Karpas-422 (cell line): ENCODE results near the gene HMCN2. TPM values are rescaled to one million over a fixed set of nuclear protein-coding genes. Genes with fewer than 3 reads are reported as not detected.

Experiments
- DNase-seq: peaks from one replicate; pipeline ENCODE4 v3.0.0-alpha.2; 2015
- H2AFZ ChIP-seq: fragments of 200-600 bp; sonication (generic); 2 replicates; pipeline ENCODE4 v1.6.1; 2014; ENCODE audit warnings: antibody characterized with exemption, low read length, mixed read lengths
- H3K27ac ChIP-seq: fragments of 200-600 bp; sonication (generic); 2 replicates; pipeline ENCODE4 v1.5.1; 2014; ENCODE audit warnings: mild to moderate bottlenecking, low read length, moderate library complexity
- H3K27me3 ChIP-seq: fragments of 200-600 bp; sonication (generic); 2 replicates; pipeline ENCODE4 v1.6.1; 2014; ENCODE audit warnings: low read length, mixed read lengths
- H3K36me3 ChIP-seq: fragments of 200-600 bp; sonication (generic); 2 replicates; pipeline ENCODE4 v1.6.1; 2014; ENCODE audit warnings: low read length, mixed read lengths; ENCODE audit not compliant: insufficient read depth
- H3K4me1 ChIP-seq: fragments of 200-600 bp; sonication (generic); 2 replicates; pipeline ENCODE4 v1.6.1; 2014; ENCODE audit warnings: mild to moderate bottlenecking, low read length, mixed read lengths
- H3K4me2 ChIP-seq: fragments of 200-600 bp; sonication (generic); 2 replicates; pipeline ENCODE4 v1.6.1; 2014; ENCODE audit warnings: low read length, low read depth, mild to moderate bottlenecking; ENCODE audit not compliant: poor library complexity, severe bottlenecking
- H3K4me3 ChIP-seq: fragments of 200-600 bp; sonication (generic); 2 replicates; pipeline ENCODE4 v1.5.1; 2014; ENCODE audit warnings: mild to moderate bottlenecking, antibody characterized with exemption, low read length, mixed read lengths
- H3K79me2 ChIP-seq: fragments of 200-600 bp; sonication (generic); 2 replicates; pipeline ENCODE4 v1.6.1; 2014; ENCODE audit warnings: mild to moderate bottlenecking, low read length, mixed read lengths
- H3K9ac ChIP-seq: fragments of 200-600 bp; sonication (generic); 2 replicates; pipeline ENCODE4 v1.6.0; 2014; ENCODE audit warnings: low read length
- H3K9me2 ChIP-seq: fragments of 200-600 bp; sonication (generic), shearing (Covaris generic); replicated peaks from 2 replicates; pipeline ENCODE4 v1.6.0; 2014; ENCODE audit warnings: mild to moderate bottlenecking, low read length, moderate library complexity; ENCODE audit not compliant: insufficient read depth
- H3K9me3 ChIP-seq: fragments of 300-700, 200-600 bp; sonication (generic); 2 replicates; pipeline ENCODE4 v1.6.1; 2014; ENCODE audit warnings: low read length, mixed read lengths
- H4K20me1 ChIP-seq: fragments of 200-600 bp; sonication (generic); 2 replicates; pipeline ENCODE4 v1.6.1; 2014; ENCODE audit warnings: mild to moderate bottlenecking, antibody characterized with exemption, low read length, low read depth; ENCODE audit not compliant: insufficient read depth
- total RNA-seq: library from RNA; depleted of rRNA; stranded (reverse); fragments of >200 nt; shearing (Covaris generic); gene quantifications from 2 replicates; pipeline ENCODE4 v1.2.3, GENCODE V29; 2014; ENCODE audit warnings: low replicate concordance

Gene HMCN2
- total RNA-seq, 1 experiment from 2014 or later = not detected

DNA sequence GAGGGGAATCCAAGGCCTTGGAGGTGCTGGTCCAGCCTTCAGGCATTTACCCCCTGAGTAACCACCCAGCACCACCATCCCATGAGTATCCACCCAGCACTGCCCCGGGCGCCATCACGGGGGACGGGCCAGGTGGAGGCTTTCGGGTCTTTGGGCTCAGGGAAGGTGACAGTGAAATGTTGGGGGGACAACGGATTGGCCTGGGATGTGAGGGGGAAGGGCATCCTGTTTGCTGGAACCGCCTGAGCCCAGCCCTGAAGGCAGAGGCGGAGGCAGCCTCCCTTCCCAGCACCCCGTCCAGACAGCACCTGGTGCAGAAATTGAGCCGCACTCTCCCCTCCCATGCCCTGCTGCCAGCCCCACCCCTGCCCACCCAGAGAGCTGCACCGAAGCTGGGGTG, 196.2 kb downstream of the HMCN2 start:
- H3K9ac ChIP-seq = no peak overlapping the region
- no peak for DNase-seq
- no peak overlapping the region for H2AFZ ChIP-seq
- no peaks in the 10 kb centered on the region for H3K9me2 ChIP-seq
- H4K20me1 ChIP-seq = 0 out of 2 replicates have a peak, but pooled peaks cover 4% of the 10 kb centered on the region
- H3K4me1 ChIP-seq = no peaks in the 10 kb centered on the region
- no peak overlapping the region for H3K4me3 ChIP-seq
- no peak overlapping the region for H3K27ac ChIP-seq
- H3K9me3 ChIP-seq = no peaks in the 10 kb centered on the region
- no peaks in the 10 kb centered on the region for H3K36me3 ChIP-seq
- no peaks in the 10 kb centered on the region for H3K79me2 ChIP-seq
- H3K4me2 ChIP-seq = no peak overlapping the region
- no peaks in the 10 kb centered on the region for H3K27me3 ChIP-seq

DNA sequence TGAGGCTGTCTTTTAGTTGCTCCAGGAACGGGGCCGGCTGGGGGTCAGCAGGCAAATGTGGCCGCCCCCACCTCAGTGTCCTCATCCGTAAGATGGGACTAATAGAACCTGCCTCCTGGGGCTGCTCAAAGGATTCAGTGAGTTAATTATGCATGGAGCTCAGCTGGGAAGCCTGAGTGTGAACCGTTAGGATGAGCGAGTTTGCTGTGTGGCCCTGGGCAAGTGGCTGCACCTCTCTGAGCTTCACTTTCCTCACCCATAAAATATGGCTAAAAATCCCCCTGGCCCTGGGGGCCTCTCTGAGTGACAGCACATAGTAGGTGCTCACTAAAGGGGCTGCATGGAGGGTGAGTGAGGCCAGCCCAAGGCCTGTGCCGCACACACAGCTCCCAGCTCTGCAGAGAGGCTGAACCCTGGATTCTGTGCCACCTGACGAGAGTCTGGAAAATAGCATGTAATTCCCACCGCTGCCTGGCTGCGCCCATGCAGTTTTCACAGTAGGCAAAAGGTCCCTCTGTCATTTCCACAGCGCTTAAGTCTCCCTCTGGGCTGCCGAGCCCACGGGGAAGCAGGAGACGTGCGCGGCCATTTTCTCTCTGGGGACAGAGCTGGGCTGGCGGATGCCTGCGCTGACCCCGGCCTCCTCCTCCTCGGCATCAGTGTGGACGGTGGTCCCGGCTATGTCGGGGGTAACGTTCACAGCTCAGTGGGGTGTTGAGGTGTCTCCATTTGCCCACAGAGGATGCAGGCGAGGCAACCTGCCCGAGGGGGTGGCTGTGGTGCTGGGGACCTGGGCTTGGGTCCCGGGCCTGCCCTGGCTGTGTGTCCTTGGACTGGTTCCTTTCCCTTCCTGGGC, 197.4 kb downstream of the HMCN2 start:
- Histone ChIP-seq H3K4me1 (no peaks in the 10 kb centered on the region), H3K4me3 (no peak overlapping the region), H3K9ac (no peak overlapping the region), H3K4me2 (no peak overlapping the region), H3K9me2 (no peaks in the 10 kb centered on the region), H3K27ac (no peak overlapping the region), H3K27me3 (no peaks in the 10 kb centered on the region), H4K20me1 (0 out of 2 replicates have a peak, but pooled peaks cover 4% of the 10 kb centered on the region), H3K79me2 (no peaks in the 10 kb centered on the region), H3K9me3 (no peaks in the 10 kb centered on the region), H3K36me3 (no peaks in the 10 kb centered on the region), H2AFZ (no peak overlapping the region)
- no peak for DNase-seq

DNA sequence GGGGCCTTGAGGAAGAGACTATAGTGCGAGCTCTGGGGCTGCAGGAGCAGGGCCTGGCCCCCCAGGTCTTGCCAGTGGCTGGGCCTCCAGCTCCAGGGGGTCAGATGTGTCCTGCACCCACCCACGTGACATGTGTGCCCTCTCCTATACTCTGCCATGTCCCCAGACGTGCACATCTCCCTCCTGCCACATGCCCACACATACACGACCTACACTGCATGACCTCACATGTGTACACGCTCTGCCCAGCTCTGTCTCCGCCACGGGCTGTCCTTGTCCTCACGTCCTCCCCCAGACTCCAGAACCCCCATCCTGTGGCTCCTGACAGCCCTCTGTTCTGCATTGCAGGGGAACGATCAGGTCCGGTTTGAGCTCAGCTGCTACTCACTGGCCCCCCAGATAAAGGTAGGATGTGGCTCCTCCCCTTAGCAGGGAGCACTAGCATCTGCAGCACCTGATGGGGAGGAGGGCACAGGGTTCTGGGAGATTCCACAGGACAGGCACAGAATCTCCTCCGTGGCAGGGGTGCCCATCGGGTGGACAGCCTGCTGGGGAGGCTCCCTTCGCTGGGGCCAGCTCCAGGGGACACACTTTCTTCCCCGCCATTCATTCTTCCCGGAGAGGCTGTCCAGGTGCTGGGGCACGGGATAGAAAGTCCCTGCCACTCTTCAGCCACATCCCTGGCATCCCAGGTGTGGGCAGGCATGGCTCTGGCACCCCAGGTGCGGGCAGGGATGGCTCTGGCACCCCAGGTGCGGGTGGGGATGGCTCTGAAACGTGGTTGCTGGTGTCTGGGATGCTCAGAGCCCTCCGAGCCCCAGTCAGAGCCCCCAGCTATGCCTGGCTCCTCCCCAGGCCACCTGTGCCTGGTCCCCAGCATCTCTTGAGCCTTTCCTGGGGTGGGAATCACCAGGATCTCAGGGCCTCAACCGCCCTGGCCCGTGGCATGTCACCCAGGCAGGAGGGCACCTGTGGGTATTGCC, 198.5 kb downstream of the HMCN2 start:
- DNase-seq = no peak

DNA sequence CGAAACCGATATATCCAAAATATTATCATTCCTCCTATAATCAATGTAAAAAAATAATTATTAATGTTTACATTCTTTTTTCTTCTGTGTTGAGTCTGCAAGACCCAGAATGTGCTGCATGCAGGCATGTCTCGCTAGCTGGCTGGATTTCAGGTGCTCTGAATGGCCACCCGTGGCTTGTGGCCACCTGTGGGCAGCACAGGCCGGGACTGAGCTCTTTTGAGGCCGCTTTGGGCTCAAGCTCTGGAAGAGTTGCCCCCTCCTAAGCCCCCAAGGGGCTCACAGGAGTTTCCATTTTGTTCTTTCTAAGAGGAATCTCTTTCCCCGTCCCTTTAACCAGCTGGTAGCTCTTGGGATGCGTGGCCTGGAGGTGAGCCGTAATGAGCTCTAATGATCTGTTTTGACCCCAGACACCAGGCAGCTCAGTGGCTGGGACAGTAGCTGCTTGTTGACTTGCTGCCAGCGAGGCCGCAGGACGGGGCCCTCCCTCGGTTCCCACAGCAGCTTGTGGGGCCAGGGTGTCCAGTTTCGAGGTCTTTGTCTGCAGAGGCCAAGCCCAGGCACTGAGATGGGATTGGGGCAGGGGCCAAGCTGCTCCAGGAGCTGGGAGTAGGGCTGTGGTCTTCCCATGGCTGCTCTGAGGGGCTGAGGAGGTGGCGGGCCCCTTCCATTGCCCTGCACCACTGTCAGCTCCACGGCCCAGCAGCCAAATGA, 200.0 kb downstream of the HMCN2 start:
- Histone ChIP-seq H4K20me1 (no peaks in the 10 kb centered on the region), H3K27me3 (no peaks in the 10 kb centered on the region)

More for the DNA sequence above, 198.5 kb downstream of the HMCN2 start:
- Histone ChIP-seq H3K9me3 (no peaks in the 10 kb centered on the region), H3K4me1 (no peaks in the 10 kb centered on the region), H3K79me2 (no peaks in the 10 kb centered on the region), H3K4me3 (no peak overlapping the region), H4K20me1 (0 out of 2 replicates have a peak, but pooled peaks cover 4% of the 10 kb centered on the region), H3K27me3 (no peaks in the 10 kb centered on the region), H3K9ac (no peak overlapping the region), H3K4me2 (no peak overlapping the region), H3K27ac (no peak overlapping the region), H3K9me2 (no peaks in the 10 kb centered on the region), H2AFZ (no peak overlapping the region), H3K36me3 (no peaks in the 10 kb centered on the region)

DNA sequence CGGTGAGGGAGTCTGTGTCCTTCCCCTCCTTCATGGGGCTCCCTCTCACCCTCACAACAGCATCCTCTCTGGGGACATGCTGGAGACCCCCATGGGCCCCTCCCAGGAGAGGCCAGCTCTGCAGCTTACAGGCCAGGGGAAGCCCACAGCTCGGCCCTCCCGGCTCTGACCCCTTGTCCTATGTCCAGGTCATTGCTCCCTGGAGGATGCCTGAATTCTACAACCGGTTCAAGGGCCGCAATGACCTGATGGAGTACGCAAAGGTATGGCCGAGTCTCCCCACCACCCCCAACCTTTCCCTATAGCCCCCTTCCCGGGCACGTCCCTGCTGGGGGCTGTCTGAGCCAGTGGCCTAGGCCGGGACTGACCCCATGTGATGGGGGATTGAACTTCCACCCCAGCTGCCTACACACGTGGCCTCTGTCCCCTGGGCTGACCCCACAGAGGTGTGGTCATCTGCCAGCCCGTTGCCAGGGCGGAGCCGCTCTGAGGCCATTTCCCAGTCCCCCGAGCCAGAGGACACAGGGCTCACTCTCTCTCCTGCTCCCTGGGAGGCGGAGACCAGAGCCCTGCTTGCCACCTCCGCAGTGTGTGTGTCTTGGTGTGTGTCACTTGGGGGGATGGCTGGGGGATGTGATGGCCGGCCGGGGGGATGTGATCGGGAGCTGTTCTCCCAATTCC, 201.1 kb downstream of the HMCN2 start:
- H3K27ac ChIP-seq = no peak overlapping the region
- no peaks in the 10 kb centered on the region for H3K9me2 ChIP-seq
- H3K36me3 ChIP-seq = no peaks in the 10 kb centered on the region
- H4K20me1 ChIP-seq = no peaks in the 10 kb centered on the region
- no peaks in the 10 kb centered on the region for H3K9me3 ChIP-seq
- DNase-seq = no peak
- no peak overlapping the region for H2AFZ ChIP-seq
- H3K9ac ChIP-seq = no peak overlapping the region
- no peaks in the 10 kb centered on the region for H3K4me1 ChIP-seq
- H3K4me2 ChIP-seq = no peak overlapping the region
- H3K4me3 ChIP-seq = no peak overlapping the region
- H3K79me2 ChIP-seq = no peaks in the 10 kb centered on the region
- H3K27me3 ChIP-seq = no peaks in the 10 kb centered on the region

More for the DNA sequence above, 200.0 kb downstream of the HMCN2 start:
- Histone ChIP-seq H3K4me3 (no peak overlapping the region), H3K79me2 (no peaks in the 10 kb centered on the region), H3K9me3 (no peaks in the 10 kb centered on the region), H3K9me2 (no peaks in the 10 kb centered on the region), H3K4me1 (no peaks in the 10 kb centered on the region), H3K4me2 (no peak overlapping the region), H3K27ac (no peak overlapping the region), H3K36me3 (no peaks in the 10 kb centered on the region), H2AFZ (no peak overlapping the region), H3K9ac (no peak overlapping the region)
- DNase-seq = no peak

DNA sequence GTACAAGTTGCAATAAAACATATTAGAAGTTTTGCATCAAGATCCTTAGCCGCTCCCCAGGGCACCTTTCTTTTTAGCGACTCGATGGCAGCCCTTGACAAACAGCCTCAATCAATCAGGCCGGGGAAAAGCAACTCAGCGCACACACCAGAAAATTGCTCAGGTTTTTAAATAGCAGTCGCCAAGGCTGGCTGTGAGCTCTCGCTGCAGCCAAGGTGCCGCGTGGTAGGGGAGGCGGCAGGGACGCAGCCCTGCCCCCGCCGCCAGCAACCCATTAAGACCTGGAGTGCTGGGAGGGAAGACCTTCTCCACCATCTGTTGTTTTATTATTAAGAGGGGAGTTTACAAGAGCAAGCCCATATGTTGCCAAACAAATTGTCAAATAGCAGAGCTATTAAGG, 201.8 kb downstream of the HMCN2 start:
- Histone ChIP-seq H3K9ac (no peak overlapping the region), H3K4me3 (no peak overlapping the region)

DNA sequence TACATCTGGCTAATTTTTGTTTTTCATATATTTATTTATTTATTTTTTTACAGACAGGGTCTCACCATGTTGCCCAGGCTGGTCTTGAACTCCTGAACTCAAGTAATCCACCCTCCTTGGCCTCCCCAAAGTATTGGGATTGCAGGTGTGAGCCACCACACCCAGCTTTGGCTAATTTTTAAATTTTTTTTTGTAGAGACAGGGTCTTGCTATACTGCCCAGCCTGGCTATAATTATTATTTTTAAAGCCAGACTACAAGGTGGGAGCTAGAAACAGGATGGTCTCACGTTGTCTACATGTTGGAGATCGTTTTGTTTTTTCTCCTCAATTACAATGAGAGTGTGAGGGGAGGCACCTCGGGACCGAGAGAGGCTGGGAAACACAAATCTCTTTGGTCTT, 203.0 kb downstream of the HMCN2 start:
- Histone ChIP-seq H3K27ac (no peak overlapping the region), H2AFZ (no peak overlapping the region), H3K4me3 (no peak overlapping the region), H3K9ac (no peak overlapping the region), H4K20me1 (no peaks in the 10 kb centered on the region), H3K4me2 (no peak overlapping the region), H3K4me1 (no peaks in the 10 kb centered on the region), H3K27me3 (no peaks in the 10 kb centered on the region), H3K9me2 (no peaks in the 10 kb centered on the region), H3K79me2 (no peaks in the 10 kb centered on the region), H3K36me3 (no peaks in the 10 kb centered on the region), H3K9me3 (no peaks in the 10 kb centered on the region)
- DNase-seq = no peak

More for the DNA sequence above, 201.8 kb downstream of the HMCN2 start:
- Histone ChIP-seq H3K27ac (no peak overlapping the region), H4K20me1 (no peaks in the 10 kb centered on the region), H3K9me2 (no peaks in the 10 kb centered on the region), H3K9me3 (no peaks in the 10 kb centered on the region), H3K4me1 (no peaks in the 10 kb centered on the region), H3K36me3 (no peaks in the 10 kb centered on the region), H2AFZ (no peak overlapping the region), H3K4me2 (no peak overlapping the region), H3K27me3 (no peaks in the 10 kb centered on the region), H3K79me2 (no peaks in the 10 kb centered on the region)
- no peak for DNase-seq
